Natural killer cell (primary cell): ENCODE data around the gene PLEKHG5. TPM values are rescaled to one million over a fixed set of nuclear protein-coding genes. Genes with fewer than 3 reads are reported as not detected.
"Not testable (repeated sequence)": the region's sequence is repeated elsewhere in the genome, so short reads cannot be mapped to it uniquely, and the experiment has no call there.

Experiments used
- ATAC-seq, 3 donors: fragments of 150-1000 bp in 2 of 3; fragments of 200-7000 bp in 1 of 3; cut with Tn5 transposase; 1 replicate in 1 of 3; 2 replicates in 2 of 3; pipeline ENCODE4 v1.10.0; 2021; ENCODE audit warnings: mild to moderate bottlenecking in 2 of 3, moderate library complexity in 2 of 3
- DNase-seq, 2 donors: peaks; one replicate each; pipeline versions ENCODE4 v3.0.0 to v3.0.0-alpha.2; 2013 to 2021; ENCODE audit warnings: mixed read lengths in 1 of 2
- H3K27ac ChIP-seq: one replicate; pipeline ENCODE4 v1.5.1; 2013; ENCODE audit warnings: mild to moderate bottlenecking, low read length
- H3K27me3 ChIP-seq: one replicate; pipeline ENCODE4 v1.6.1; 2013; ENCODE audit warnings: low read length; ENCODE audit not compliant: control insufficient read depth, insufficient read depth
- H3K36me3 ChIP-seq: one replicate; pipeline ENCODE4 v1.6.1; 2013; ENCODE audit warnings: low read length; ENCODE audit not compliant: control insufficient read depth, insufficient read depth
- H3K4me1 ChIP-seq: one replicate; pipeline ENCODE4 v1.6.1; 2013; ENCODE audit warnings: low read length; ENCODE audit not compliant: control insufficient read depth, insufficient read depth
- H3K4me3 ChIP-seq: one replicate; pipeline ENCODE4 v1.5.1; 2013; ENCODE audit warnings: low read length
- H3K9me3 ChIP-seq: one replicate; pipeline ENCODE4 v1.6.1; 2013; ENCODE audit warnings: low read length; ENCODE audit not compliant: control insufficient read depth, insufficient read depth
- H3K27ac Mint-ChIP-seq, 2 donors: one replicate each; pipeline ENCODE4 v1.8.0; 2022; ENCODE audit warnings: mild to moderate bottlenecking in 2 of 2, mixed read lengths in 2 of 2, moderate library complexity in 1 of 2
- H3K27me3 Mint-ChIP-seq, 2 donors: one replicate each; pipeline ENCODE4 v1.8.0; 2022; ENCODE audit warnings: low read depth in 2 of 2, mixed read lengths in 2 of 2
- H3K36me3 Mint-ChIP-seq: one replicate; pipeline ENCODE4 v1.8.0; 2022; ENCODE audit warnings: mixed read lengths
- H3K4me1 Mint-ChIP-seq, 2 donors: one replicate each; pipeline ENCODE4 v1.8.0; 2022; ENCODE audit warnings: mixed read lengths in 2 of 2
- H3K4me3 Mint-ChIP-seq: one replicate; pipeline ENCODE4 v1.8.0; 2022; ENCODE audit warnings: mild to moderate bottlenecking, moderate library complexity, mixed read lengths
- H3K9me3 Mint-ChIP-seq, 2 donors: one replicate each; pipeline ENCODE4 v1.8.0; 2022; ENCODE audit warnings: mixed read lengths in 2 of 2
- CTCF ChIP-seq: fragments of 200-600 bp; IDR thresholded peaks from one replicate; pipeline ENCODE4 v1.8.0; 2022; ENCODE audit warnings: antibody characterized with exemption
- WGBS: methylation state at CpG from one replicate; pipeline ENCODE4 v1.1.7; 2013; ENCODE audit warnings: missing lambda C conversion rate; ENCODE audit not compliant: insufficient coverage; 5-methylcytosine and 5-hydroxymethylcytosine counted together
- intact Hi-C: fragments of 100-400 bp; cut with micrococcal nuclease; formaldehyde crosslinking; loops from one replicate; pipeline ENCODE4 v1.14.2; 2022
- total RNA-seq, 4 donors: library from RNA; stranded (reverse); fragments of 120-200 nt in 1 of 4; gene quantifications; one replicate each; pipeline versions ENCODE4 v1.2.3 to v1.2.4, GENCODE V29; 2013 to 2022

PLEKHG5 gene
- total RNA-seq, 3 donors from 2014 or later (not counting 1 experiment from before 2014, with no cell fraction given), result 0.16 to 1.1 (median 0.54) TPM

GRCh38 chr1:6440198-6441126 lies 51.0 kb downstream of the PLEKHG5 start:
- H3K4me3 Mint-ChIP-seq, result peak overlapping the region; percentile 68
- intact Hi-C loops, result no loop called here

GRCh38 chr1:6438047-6438525 lies 53.4 kb downstream of the PLEKHG5 start:
- peak overlapping the region; percentile 73 for H3K4me3 Mint-ChIP-seq
- no peak overlapping the region for H3K27ac Mint-ChIP-seq
- peaks cover 8% of the 10 kb centered on the region for H3K4me1 ChIP-seq
- TF ChIP-seq CTCF, result peak; percentile 90
- 15% methylated on average over 5 of the region's 5 CpGs for WGBS
- ATAC-seq (peak; percentile 59 to 72 (median 64)), DNase-seq (peak; percentile 64 to 86)
- no peak overlapping the region for H3K27ac ChIP-seq
- peaks cover 10% of the 10 kb centered on the region for H3K27me3 ChIP-seq
- peaks cover 20 to 32% of the 10 kb centered on the region in 2 donors for H3K27me3 Mint-ChIP-seq
- no peaks in the 10 kb centered on the region for H3K9me3 ChIP-seq
- peaks cover 5 to 19% of the 10 kb centered on the region in 2 donors for H3K4me1 Mint-ChIP-seq
- H3K36me3 ChIP-seq, result no peaks in the 10 kb centered on the region
- no peaks in the 10 kb centered on the region for H3K9me3 Mint-ChIP-seq
- no peak overlapping the region for H3K4me3 ChIP-seq
- intact Hi-C loops, result loop anchor here (1.0 kb wide), 1 partner anchor 90 kb away; no protein-coding TSS in a partner anchor
- no peaks in the 10 kb centered on the region for H3K36me3 Mint-ChIP-seq

More at GRCh38 chr1:6440198-6441126, 51.0 kb downstream of the PLEKHG5 start:
- WGBS, result 7% methylated on average over 93 of the region's 101 CpGs
- H3K27me3 Mint-ChIP-seq, result peaks cover 27 to 32% of the 10 kb centered on the region in 2 donors
- DNase-seq (peak; percentile 54 to 81), ATAC-seq (peak; percentile 77 to 92 (median 89))
- H3K9me3 Mint-ChIP-seq, result no peaks in the 10 kb centered on the region
- Histone ChIP-seq H3K9me3 (no peaks in the 10 kb centered on the region), H3K36me3 (no peaks in the 10 kb centered on the region), H3K4me1 (peaks cover 8% of the 10 kb centered on the region), H3K27ac (no peak overlapping the region), H3K27me3 (peaks cover 10% of the 10 kb centered on the region), H3K4me3 (no peak overlapping the region)
- H3K4me1 Mint-ChIP-seq, result peaks cover 5 to 19% of the 10 kb centered on the region in 2 donors
- peak; percentile 25 for TF ChIP-seq CTCF
- H3K27ac Mint-ChIP-seq, result no peak overlapping the region
- H3K36me3 Mint-ChIP-seq, result no peaks in the 10 kb centered on the region

GRCh38 chr1:6437012-6437700 lies 54.3 kb downstream of the PLEKHG5 start:
- ATAC-seq, DNase-seq, H3K27ac Mint-ChIP-seq, H3K9me3 Mint-ChIP-seq, H3K4me1 ChIP-seq, H3K36me3 ChIP-seq, intact Hi-C loops, H3K27me3 ChIP-seq, H3K36me3 Mint-ChIP-seq, H3K27ac ChIP-seq, H3K9me3 ChIP-seq, H3K4me3 ChIP-seq, H3K4me3 Mint-ChIP-seq: not testable (repeated sequence)
- Mint-ChIP-seq H3K27me3 (peaks cover 20 to 32% of the 10 kb centered on the region in 2 donors), H3K4me1 (peaks cover 5 to 19% of the 10 kb centered on the region in 2 donors)
- WGBS, result 69% methylated on average over 22 of the region's 22 CpGs

GRCh38 chr1:6436277-6436676 lies 55.2 kb downstream of the PLEKHG5 start:
- H3K4me3 ChIP-seq, intact Hi-C loops, H3K27ac ChIP-seq, H3K9me3 ChIP-seq, H3K36me3 ChIP-seq, H3K4me1 ChIP-seq, H3K9me3 Mint-ChIP-seq, H3K36me3 Mint-ChIP-seq, H3K27ac Mint-ChIP-seq, ATAC-seq, H3K27me3 ChIP-seq, H3K4me3 Mint-ChIP-seq, DNase-seq: not testable (repeated sequence)
- 80% methylated on average over 1 of the region's 3 CpGs for WGBS
- H3K27me3 Mint-ChIP-seq, result peaks cover 15 to 28% of the 10 kb centered on the region in 2 donors
- peaks cover 5 to 19% of the 10 kb centered on the region in 2 donors for H3K4me1 Mint-ChIP-seq
